Body of pancreas (tissue), 4 donors: ENCODE results near the gene C1RL.

Experiments
- POLR2A ChIP-seq, 3 donors: fragments of 450-650 bp; IDR thresholded peaks; one replicate each; pipeline ENCODE4 v1.6.1; 2016; ENCODE audit warnings: antibody characterized with exemption in 3 of 3, mild to moderate bottlenecking in 2 of 3
- TF ChIP-seq, protein P1 (sequence below), 7 experiments: fragments of 450-650 bp in 4 of 7; fragments of 200-600 bp in 3 of 7; sonication (generic) in 3 of 7; IDR thresholded peaks; one replicate each; pipeline ENCODE4 v1.5.1; 2016 to 2019; ENCODE audit warnings: antibody characterized with exemption in 7 of 7

DNA sequence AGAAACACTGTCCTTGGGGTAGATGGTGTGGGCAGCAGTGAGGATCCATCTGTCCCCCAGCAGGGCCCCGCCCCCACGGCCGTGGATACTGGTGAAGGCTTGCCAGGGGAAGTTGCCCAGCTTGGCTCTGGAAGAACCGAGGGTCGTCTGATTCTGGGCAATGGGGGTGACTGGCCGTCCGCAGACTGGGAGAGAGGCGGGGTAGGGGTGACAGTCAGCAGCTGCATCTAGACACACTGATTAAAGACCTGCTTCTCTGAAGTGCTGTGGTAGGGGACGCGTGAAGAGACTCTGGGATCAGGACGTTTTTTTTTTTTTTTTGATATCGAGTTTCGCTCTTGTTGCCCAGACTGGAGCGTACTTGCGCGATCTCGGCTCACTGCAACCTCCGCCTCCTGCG lies 12.0 kb downstream of the C1RL start:
- TF ChIP-seq, protein P1, sequence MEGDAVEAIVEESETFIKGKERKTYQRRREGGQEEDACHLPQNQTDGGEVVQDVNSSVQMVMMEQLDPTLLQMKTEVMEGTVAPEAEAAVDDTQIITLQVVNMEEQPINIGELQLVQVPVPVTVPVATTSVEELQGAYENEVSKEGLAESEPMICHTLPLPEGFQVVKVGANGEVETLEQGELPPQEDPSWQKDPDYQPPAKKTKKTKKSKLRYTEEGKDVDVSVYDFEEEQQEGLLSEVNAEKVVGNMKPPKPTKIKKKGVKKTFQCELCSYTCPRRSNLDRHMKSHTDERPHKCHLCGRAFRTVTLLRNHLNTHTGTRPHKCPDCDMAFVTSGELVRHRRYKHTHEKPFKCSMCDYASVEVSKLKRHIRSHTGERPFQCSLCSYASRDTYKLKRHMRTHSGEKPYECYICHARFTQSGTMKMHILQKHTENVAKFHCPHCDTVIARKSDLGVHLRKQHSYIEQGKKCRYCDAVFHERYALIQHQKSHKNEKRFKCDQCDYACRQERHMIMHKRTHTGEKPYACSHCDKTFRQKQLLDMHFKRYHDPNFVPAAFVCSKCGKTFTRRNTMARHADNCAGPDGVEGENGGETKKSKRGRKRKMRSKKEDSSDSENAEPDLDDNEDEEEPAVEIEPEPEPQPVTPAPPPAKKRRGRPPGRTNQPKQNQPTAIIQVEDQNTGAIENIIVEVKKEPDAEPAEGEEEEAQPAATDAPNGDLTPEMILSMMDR (IDR thresholded peaks at IDR 0.05), result no peak
- TF ChIP-seq POLR2A (IDR thresholded peaks at IDR 0.05), result no peak
